GM21737 (cell line): Measurements from ENCODE around the gene NID2.

ENCODE experiments used
- ATAC-seq: cut with Tn5 transposase; IDR thresholded peaks from one replicate; pipeline ENCODE4 v1.9.1; 2021; ENCODE audit warnings: mild to moderate bottlenecking, moderate library complexity; ENCODE audit not compliant: unreplicated experiment

Gene NID2

DNA sequence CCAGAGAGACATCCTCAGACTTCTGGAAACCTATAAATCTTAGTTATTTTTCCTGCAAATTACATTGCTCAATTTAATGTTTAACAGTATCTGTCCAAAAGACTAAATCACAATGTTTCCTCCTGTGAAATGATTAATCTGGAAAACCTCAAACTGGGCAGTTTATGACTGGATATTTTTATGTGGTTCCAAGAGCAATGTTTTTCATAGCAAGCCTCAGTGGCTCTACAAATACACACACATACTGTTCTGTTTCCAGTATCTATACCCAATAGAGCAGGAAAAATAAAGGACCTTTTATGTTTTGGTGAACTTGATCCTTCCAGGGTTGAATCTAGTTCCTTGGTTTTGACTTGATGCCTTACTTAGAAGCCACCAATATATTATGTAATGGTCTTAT lies 9.2 kb downstream of the NID2 start:
- no peak for ATAC-seq

DNA sequence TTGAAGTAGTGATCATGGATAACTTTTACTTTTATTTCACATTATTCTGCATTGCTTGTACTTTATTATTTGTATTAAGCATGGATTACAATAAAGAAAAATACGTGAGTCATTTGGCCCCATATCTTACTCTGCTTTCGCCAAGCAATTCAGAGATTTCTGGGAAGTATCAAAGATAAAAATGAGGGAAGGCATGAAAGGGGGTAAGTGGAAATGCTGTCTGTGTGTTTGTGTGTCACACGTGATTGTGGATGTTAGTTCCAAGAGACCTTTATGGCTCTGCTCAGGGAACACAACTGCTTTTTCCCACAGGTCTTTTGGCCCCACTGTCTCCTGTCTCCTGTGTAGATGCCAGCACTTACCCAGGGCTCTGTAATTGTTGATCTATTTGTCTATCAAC lies 10.5 kb downstream of the NID2 start:
- ATAC-seq = no peak

DNA sequence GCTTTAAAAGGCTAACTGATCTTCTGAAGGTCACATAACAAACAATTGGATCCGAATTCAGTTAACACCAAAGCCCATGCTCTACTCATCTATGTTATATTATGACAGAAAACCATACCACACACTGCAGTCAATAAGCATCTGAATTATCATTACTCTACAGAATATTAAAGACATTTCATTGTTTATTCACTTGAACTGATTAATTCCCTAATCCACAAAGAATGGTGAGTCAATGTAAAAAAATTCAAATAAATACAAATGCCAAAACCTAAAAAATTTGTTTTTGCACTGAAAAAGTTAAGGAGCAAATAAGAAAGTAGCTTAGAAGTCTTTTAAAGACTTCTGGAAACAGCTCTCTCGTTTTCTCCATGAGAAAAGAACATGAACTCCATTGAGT lies 13.7 kb downstream of the NID2 start:
- ATAC-seq = no peak

DNA sequence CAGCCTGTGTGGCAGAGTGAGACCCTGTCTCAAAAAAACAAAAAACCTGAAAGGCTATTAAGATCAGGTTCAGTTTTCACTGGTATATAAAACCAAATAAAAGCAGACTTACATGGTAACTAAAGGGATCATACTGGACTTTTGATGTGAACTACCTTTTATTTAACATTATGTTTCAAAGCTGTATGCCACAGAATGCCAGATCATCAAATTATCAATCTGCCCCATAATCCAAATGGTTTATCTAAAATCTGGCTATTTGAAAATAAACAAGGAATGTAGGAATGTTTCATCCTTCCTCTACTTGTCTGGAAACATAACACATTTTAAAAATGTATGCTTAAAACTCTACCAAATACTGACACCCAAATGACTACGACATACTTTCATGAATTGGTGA lies 14.2 kb downstream of the NID2 start:
- no peak for ATAC-seq

DNA sequence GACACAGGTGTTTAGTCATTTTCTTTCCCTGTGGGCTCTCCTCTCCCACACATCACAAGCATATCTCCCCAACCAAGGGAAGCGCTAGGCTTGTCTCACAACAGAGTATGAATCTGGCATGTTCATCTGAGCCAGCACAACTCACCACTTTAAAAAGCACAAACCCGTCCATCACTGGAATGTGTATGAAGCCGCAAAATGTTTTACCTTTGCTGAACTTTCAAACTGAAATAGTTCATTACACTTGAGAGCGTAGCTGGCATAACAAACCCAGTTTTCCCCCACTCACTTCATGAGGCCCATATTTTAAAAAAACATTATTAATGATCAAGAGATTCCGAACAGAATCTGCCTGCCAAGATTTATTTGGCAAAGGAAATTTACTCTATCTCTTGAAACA lies 15.8 kb downstream of the NID2 start:
- ATAC-seq = no peak

DNA sequence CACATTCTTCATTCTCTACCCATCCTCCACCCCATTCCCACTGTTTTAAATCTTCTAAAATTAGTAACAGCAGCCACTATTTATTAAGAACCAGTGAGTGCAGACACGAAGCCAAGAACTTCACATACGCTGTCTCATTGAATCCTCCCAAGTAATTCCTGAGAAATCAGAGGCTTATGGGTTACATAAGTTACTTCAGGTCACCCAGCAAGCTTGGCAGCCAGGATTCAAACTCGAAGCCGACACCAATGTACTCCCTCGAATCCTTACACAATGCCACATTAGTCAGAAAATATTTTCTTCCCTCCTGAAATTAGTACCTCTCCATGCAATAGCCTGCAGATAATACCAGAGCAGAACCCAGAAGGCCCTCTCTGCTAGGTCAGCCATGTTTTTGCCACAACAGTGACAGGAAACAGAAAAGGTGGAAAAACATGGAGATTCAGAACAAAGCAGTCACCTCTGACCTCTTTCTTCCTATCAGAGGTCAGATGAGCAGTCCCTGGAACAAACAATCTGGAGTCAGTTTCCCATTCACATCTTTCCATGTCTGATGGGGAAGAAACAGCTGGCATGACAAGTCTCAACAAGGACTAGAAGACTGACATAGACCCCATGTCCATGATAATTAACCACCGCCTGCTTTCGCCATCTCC lies 16.4 kb downstream of the NID2 start:
- no peak for ATAC-seq

DNA sequence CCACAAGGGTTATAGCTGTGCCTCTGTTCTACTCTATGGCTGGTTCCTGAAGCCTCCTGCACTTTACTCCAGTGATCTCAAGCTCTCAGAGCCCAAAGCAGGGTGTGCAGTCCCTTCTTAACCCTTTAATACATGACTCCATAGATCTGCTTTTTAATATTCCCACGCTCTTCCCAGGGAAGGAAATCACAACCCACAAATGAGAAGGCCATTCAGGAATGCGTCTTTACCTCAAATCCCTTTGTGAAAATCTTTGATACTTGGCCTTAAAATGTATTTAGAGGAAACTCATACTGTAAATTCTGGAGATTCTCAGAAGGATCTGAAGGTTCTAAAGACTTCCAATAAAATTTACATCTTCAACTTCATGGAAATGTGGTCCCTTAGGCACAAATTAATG lies 17.0 kb downstream of the NID2 start:
- no peak for ATAC-seq

DNA sequence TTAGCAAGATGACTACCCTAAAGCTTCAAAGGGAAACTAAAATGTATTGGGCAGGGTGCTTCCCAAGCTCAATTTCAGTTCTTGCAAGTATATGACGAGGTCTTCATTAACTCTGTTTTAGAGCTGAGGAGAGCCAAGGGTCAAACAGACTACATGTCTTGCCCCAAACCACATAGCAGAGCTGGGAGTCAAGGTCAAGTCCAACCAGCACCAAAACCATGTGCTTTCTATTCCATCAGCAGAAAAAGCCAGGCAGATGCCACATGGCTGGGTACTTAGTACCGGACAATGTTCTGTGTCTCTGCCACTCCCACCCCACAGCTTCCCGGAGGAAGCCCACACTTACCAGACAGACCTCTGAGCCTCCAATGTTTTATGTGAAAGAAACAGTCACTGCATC lies 17.6 kb downstream of the NID2 start:
- no peak for ATAC-seq

DNA sequence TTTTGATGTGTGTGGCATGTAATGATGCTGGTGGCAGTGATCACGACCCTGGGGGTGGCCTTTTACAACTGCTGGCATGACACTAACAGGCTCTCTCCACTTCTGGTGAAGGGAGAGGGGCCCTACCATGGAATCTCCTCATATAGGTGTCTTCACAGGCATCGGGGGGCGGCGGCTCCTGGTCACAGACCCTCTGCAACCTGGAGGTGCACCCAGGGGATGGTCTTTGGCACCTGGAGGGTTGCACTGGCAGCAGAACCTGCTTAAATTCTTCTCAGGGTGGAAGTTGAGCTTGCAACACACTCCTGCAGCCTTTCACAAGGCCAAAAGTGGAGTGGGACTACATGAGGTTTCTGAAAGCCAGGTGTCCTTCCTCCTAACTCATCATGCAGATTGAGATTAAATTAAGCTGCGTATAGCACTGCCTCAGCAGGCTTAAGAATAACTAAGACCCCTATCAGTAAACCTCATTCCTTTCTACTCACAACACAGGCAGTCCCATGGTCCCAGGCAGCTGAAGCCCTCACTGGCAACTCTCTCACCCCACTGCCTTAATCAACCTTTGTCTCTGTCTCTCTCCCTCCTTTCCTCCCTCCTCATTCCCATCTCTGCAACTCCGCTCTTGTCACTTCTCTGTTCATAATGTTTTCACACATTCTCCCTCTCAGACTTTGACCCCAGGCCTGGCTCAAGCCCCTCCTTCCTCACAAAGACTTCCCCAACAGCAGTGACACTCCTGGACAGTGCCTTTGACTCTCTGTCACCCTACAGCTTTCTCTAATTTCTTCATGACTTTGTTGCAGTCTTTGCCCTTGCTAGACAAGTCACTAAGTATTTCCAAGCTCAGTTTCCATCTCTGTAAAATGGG lies 18.9 kb downstream of the NID2 start:
- ATAC-seq = no peak

DNA sequence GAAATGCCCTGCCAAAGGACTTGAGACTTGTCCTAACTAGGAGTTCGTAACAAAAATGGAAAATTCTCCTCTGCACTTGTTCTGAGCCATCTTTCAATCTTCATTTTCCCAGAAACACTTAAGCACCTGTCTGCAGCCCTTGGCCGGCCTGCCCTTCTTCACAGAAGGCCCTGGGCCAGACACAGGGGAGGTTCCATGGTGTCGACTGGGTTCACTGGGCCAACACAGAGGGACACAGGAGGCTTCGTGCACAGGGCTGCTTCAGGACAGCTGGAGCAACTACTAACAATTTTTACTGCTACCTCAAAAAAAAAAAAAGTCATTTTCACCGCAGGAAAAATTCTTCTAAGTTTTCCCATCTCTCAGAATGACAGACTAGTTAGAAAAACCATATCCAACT lies 19.6 kb downstream of the NID2 start:
- no peak for ATAC-seq

DNA sequence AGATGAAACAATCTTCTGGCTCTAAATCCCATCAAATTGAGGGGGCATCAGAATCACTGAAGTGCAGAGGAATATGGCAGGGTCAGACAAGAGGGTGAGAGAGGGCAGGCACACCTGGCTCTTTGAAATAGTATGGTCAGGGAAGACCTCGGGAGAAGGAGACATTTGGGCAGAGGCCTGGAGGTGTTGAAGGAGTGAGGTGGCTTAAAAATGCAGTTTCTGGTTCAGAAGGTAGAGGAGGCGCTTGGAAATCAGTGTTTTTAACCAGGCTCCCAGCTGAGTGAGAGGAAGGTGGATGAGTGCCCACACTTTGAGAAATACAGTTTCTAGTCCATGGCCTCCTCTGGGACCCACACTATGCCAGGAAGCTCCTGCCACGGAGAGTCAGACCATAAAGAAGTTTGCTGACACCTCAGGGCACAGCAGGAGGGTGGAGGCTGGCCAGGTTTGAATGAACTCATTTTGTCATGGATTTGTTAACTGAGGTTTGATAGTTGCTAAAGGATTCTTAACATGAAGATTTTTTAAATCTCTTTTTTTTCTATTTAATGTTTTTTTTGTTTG lies 20.1 kb downstream of the NID2 start:
- ATAC-seq = no peak

DNA sequence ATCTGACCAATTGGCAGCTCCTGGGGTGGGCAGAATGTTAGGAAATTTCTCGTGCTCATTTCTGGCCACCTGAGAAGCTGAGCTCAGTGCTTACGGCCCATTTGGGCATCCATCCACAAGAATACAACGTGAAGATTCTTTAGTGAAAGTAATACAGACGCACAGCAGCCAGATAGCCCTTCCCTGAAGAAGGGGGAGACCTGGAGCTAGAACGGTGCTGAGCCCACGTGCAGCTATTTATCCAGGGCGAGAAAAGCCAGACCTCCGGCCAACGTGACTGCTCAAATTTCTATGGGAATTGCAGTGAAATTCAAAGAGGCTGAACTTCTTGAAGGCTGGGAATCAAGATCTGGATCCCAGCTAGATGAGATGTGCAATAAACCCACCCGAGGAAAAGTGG lies 20.7 kb downstream of the NID2 start:
- ATAC-seq = no peak

DNA sequence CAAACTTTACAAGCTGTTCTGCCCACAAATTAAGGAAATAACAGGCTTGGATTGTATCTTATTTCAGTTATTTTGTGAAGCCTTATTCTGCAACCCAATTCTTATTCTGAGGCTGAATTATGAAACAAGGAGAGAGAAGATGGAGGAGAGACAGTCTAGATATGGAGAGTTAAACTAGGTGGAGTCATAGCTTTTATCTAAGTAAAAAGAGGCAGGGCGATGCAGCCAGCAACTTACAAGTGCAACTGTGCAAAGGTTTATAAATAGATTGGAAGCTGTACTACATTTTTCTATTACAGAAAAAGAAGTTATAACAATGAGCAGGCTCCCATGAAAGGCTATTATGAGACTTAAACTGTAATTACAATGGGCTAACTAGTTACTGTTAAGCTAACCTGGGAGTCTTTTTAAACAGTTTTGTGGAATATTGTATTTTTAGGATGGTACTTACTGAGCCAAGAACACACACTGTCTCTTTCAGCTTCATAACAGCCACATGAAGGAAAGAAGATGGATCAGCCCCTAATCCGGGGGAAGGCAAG lies 22.4 kb downstream of the NID2 start:
- ATAC-seq = no peak

DNA sequence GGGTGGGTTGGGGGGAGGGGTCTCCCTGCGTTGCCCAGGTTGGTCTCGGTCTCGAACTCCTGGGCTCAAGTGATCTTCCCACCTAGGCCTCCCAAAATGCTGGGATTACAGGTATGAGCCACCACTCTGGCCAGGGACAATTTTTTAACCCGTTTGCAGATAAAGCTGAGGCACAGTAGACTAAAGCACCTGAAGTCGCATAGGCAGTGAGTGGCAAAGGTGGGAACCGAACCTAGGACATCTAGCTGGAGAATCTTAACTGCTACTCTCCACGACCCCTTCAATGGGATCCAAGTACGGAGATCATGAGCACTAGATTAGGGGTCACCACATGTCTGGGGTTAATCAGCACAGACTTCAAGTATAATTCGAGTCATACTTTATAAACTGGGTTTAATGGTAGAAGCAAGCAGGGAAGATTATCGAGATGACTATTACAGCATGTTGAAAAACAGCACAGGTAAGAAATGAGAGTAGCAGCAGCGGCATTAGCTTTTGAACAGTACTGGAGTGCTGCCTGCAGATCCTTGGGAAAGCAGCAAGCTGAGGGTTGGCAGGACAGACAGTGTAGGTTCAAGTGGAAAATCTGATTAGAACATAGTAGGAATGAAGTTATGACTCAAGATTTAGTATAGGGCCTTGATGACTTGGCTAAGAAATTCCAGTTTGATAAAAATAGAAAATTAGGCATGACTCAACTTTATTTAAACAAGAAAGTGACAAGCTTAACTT lies 23.9 kb downstream of the NID2 start:
- no peak for ATAC-seq

DNA sequence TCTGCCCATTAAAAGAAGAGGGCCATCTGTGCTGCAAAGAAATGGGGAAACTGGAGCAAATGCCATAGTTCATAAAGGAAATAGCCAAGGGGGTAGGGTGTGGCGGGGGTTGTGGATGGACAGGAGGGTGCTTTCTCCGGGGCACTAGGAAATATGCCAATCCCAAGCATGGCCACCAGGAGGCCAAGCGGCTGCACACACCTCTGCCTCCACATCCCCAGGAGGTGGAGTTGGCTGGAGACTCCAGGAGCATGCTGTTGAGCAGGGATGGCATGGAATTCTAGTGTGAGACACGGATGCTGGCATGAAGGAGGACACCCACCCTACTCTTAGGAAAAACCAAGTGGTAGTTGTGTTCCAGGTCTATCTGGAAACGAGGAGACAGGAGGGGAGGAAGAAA lies 25.2 kb downstream of the NID2 start:
- ATAC-seq = no peak

DNA sequence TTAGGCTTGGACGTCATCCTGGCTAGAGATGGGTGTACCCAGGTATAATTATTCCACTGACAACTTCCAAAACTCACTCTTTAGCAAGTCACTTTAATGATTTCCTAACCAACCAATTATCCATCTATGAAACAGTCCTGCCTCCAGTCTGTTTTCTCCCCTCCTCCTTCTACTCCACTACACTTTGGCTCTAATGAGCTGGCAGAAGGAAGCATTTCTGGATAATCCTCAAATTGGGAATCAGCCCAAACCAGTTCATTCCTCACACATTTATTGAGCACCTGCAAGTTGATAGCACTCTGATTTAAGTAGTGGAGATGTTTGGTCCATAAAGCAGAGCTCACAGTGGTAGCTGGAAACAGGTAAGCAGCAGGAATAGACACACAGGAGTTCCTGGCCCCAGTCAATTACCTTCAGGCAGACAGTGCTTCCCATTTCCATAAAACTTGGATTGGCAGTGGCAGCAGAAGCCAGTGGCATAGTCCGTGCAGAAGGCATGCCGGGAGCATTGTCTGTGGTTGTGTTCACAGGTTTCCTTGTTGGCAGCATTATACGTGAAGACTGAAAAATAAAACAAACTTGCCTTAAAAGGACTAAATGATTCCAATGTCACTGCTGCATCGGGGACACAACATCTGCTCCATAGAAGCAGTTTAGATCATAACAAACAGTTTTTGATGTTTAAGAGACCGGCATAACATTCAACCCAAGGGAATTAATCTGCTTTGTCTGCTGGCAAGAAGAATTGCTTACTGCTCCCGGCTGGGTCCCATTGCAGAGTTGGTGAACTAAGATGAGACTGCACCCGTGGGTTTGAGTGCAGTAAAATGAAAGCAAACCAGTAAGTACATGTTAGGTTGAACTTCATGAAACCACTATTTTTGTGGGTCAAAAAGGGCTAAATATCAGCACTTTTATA lies 26.2 kb downstream of the NID2 start:
- ATAC-seq = no peak

DNA sequence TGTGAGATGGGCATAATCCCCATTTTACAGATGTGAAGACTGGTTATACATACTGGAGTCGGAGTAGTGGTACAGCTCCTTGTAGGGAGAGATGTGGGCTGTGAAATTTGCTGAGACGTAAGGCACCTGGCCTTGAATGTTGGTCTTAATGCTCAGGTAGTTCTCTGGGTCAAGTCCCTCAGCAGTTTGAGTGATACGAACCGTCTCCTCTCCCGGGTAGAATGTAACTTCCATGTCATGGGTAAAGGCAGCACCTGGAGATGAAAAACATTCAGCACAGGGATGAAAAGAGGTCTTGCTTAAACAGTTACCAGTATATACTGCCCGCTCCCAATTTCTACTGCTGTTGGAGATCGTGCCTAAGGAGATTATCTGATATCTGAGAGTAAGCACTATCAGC lies 28.3 kb downstream of the NID2 start:
- no peak for ATAC-seq

DNA sequence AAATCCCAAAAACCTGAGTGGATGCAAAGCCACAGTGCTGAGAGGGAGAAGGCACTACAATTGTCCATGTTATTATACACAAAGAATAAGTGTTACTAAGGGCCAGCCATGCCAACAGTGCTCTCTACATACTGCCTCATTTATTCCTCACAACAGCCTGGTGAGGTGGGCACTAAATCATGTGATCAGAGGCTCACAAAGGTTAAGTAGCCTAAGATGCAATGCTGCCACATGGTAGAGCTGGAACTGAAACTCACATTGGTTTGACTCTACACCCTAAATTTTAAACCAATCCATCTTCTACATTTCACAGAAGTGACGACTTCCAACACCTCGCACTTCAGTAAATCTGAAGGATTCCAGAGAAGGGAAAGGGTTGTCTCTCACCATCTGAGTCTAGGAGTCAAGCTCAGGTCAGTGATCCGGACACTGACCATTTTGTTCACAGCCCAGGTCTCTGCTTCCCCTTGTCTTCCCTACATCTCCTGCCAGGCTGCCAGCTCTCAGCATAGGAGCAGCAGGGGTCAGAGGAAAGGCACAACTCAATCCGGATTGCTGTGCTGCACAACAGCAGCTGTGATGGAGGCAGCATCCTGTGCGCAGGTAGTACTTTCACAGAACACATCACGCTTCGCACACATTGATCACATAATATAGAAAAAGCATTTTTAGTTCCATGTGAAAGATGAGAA lies 29.6 kb downstream of the NID2 start:
- no peak for ATAC-seq

DNA sequence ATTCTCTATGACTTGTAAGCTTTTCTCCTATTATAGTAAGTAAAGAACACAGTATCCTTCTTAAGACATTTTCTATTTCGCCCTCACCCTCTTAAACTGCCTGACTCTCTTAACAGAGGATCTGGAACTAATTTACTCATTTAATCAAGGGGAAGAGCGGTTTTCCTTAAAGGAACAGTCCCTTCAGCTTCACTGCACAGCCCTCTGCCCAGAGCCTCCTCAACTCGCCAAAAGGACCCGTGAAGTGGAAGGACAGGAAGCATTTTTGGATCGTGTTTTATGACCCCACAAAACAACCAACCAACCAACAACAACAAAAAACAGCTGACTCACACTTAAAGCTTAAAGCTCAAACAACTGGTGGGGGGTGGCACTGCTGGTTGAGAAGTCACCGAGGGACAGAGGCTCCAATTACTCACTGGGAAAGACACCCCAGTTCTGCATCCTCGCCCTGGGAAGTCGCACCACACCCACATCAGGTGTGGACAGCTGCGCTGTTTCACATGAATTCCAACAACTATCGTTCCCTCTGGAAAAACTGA lies 35.7 kb downstream of the NID2 start:
- no peak for ATAC-seq
